ENCODE measurements around the gene COL27A1. TPM values are rescaled to one million over a fixed set of nuclear protein-coding genes. Genes with fewer than 3 reads are reported as not detected.

Gene COL27A1
- total RNA-seq, 1 experiment from 2014 or later, result 37.0 TPM

GRCh38 chr9:114274217-114274616, 118.9 kb downstream of the COL27A1 start:
- no peaks in the 10 kb centered on the region for H3K36me3 ChIP-seq (ENCODE audit: insufficient read depth, low read length, poor library complexity, severe bottlenecking)
- H3K4me1 ChIP-seq (ENCODE audit: insufficient read depth, low read length, poor library complexity, severe bottlenecking), result no peaks in the 10 kb centered on the region
- H3K9me3 ChIP-seq (ENCODE audit: low read depth, low read length, poor library complexity, severe bottlenecking), result no peaks in the 10 kb centered on the region
- ChIA-PET CTCF (interaction anchor here (1.1 to 1.2 kb wide), 2 partner anchors 166 to 192 kb away, joined by 3 to 4 read pairs; no protein-coding TSS in a partner anchor), POLR2A (ENCODE audit: low non-redundant PET) (no interaction called here)
- no peak overlapping the region for H3K4me3 ChIP-seq (ENCODE audit: low read depth, low read length, poor library complexity, severe bottlenecking)
- no peaks in the 10 kb centered on the region for H3K27me3 ChIP-seq (replicated peaks; ENCODE audit: insufficient read depth, low read depth, low read length, poor library complexity)
- DNase-seq (ENCODE audit: low spot score), result no peak
- BruUV-seq (replicated peaks), result no TSS peak
- intact Hi-C loops (cut with micrococcal nuclease; ENCODE audit: unreplicated experiment), result loop anchor here (5.0 kb wide), 1 partner anchor 117 kb away; the partner anchor contains the start of gene COL27A1
- TF ChIP-seq EZH2 (IDR thresholded peaks at IDR 0.05; ENCODE audit: borderline replicate concordance, low read depth, low read length, poor library complexity, severe bottlenecking) (no peak), CTCF (conservative IDR thresholded peaks at IDR 0.05; ENCODE audit: low read depth, low read length) (no peak)
- H3K27ac ChIP-seq (ENCODE audit: low read depth, low read length, poor library complexity, severe bottlenecking), result no peak overlapping the region

GRCh38 chr9:114275246-114276004, 120.1 kb downstream of the COL27A1 start:
- BruUV-seq (replicated peaks), result no TSS peak
- Histone ChIP-seq H3K4me1 (ENCODE audit: insufficient read depth, low read length, poor library complexity, severe bottlenecking) (no peaks in the 10 kb centered on the region), H3K36me3 (ENCODE audit: insufficient read depth, low read length, poor library complexity, severe bottlenecking) (no peaks in the 10 kb centered on the region), H3K27ac (ENCODE audit: low read depth, low read length, poor library complexity, severe bottlenecking) (no peak overlapping the region), H3K9me3 (ENCODE audit: low read depth, low read length, poor library complexity, severe bottlenecking) (no peaks in the 10 kb centered on the region), H3K27me3 (replicated peaks; ENCODE audit: insufficient read depth, low read depth, low read length, poor library complexity) (no peaks in the 10 kb centered on the region), H3K4me3 (ENCODE audit: low read depth, low read length, poor library complexity, severe bottlenecking) (no peak overlapping the region)
- intact Hi-C loops (cut with micrococcal nuclease; ENCODE audit: unreplicated experiment), result no loop called here
- POLR2A ChIA-PET (ENCODE audit: low non-redundant PET), result no interaction called here
- no peak for TF ChIP-seq EZH2 (IDR thresholded peaks at IDR 0.05; ENCODE audit: borderline replicate concordance, low read depth, low read length, poor library complexity, severe bottlenecking)
- no peak for TF ChIP-seq CTCF (conservative IDR thresholded peaks at IDR 0.05; ENCODE audit: low read depth, low read length)
- no peak for DNase-seq (ENCODE audit: low spot score)
- CTCF ChIA-PET, result interaction anchor here (1.2 kb wide), 1 partner anchor 193 kb away, joined by 4 read pairs; no protein-coding TSS in a partner anchor

GRCh38 chr9:114276908-114277821, 121.8 kb downstream of the COL27A1 start:
- POLR2A ChIA-PET (ENCODE audit: low non-redundant PET), result no interaction called here
- CTCF ChIA-PET, result no interaction called here
- H3K36me3 ChIP-seq (ENCODE audit: insufficient read depth, low read length, poor library complexity, severe bottlenecking), result no peaks in the 10 kb centered on the region

More at GRCh38 chr9:114276908-114277821, 121.8 kb downstream of the COL27A1 start:
- no peak for DNase-seq (ENCODE audit: low spot score)
- intact Hi-C loops (cut with micrococcal nuclease; ENCODE audit: unreplicated experiment), result no loop called here
- no TSS peak for BruUV-seq (replicated peaks)
- no peaks in the 10 kb centered on the region for H3K9me3 ChIP-seq (ENCODE audit: low read depth, low read length, poor library complexity, severe bottlenecking)
- no peak for TF ChIP-seq EZH2 (IDR thresholded peaks at IDR 0.05; ENCODE audit: borderline replicate concordance, low read depth, low read length, poor library complexity, severe bottlenecking)
- TF ChIP-seq CTCF (conservative IDR thresholded peaks at IDR 0.05; ENCODE audit: low read depth, low read length), result no peak
- H3K4me1 ChIP-seq (ENCODE audit: insufficient read depth, low read length, poor library complexity, severe bottlenecking), result peaks cover 9% of the 10 kb centered on the region
- no peak overlapping the region for H3K4me3 ChIP-seq (ENCODE audit: low read depth, low read length, poor library complexity, severe bottlenecking)
- no peak overlapping the region for H3K27ac ChIP-seq (ENCODE audit: low read depth, low read length, poor library complexity, severe bottlenecking)
- H3K27me3 ChIP-seq (replicated peaks; ENCODE audit: insufficient read depth, low read depth, low read length, poor library complexity), result no peaks in the 10 kb centered on the region

All from A673 (cell line).